ENCODE measurements around the gene SEMA6B. TPM values are rescaled to one million over a fixed set of nuclear protein-coding genes. Genes with fewer than 3 reads are reported as not detected.

The SEMA6B gene
- total and polyA plus RNA-seq, 2 experiments from 2014 or later: 0.50 to 3.2 TPM

GRCh38 chr19:4507150-4507452, 52.4 kb downstream of the SEMA6B start:
- Histone ChIP-seq H3K9me3 (ENCODE audit: low read depth) (no peaks in the 10 kb centered on the region), H2AFZ (no peak overlapping the region), H3K9me2 (replicated peaks; ENCODE audit: insufficient read depth) (no peaks in the 10 kb centered on the region), H3K79me2 (no peaks in the 10 kb centered on the region), H3K4me1 (ENCODE audit: insufficient read depth) (no peaks in the 10 kb centered on the region), H3K36me3 (replicated peaks; ENCODE audit: insufficient read depth, low read depth) (no peaks in the 10 kb centered on the region), H3K27ac (no peak overlapping the region), H3K27me3 (no peaks in the 10 kb centered on the region), H3K4me3 (no peak overlapping the region), H4K20me1 (ENCODE audit: insufficient read depth, poor library complexity, severe bottlenecking) (no peaks in the 10 kb centered on the region), H3K4me2 (no peak overlapping the region)
- TF ChIP-seq CTCF (IDR thresholded peaks at IDR 0.05; ENCODE audit: poor library complexity) (no peak), EZH2phosphoT487 (IDR thresholded peaks at IDR 0.05; ENCODE audit: low read depth, severe bottlenecking, unreplicated experiment) (no peak), EZH2 (IDR thresholded peaks at IDR 0.05; ENCODE audit: borderline replicate concordance) (no peak)
- 92% methylated on average over 12 of the region's 12 CpGs for WGBS (ENCODE audit: low lambda C conversion rate, missing lambda C conversion rate)
- no peak for DNase-seq (ENCODE audit: low spot score)

GRCh38 chr19:4506449-4507149, 52.9 kb downstream of the SEMA6B start:
- Histone ChIP-seq H3K79me2 (no peaks in the 10 kb centered on the region), H3K36me3 (replicated peaks; ENCODE audit: insufficient read depth, low read depth) (no peaks in the 10 kb centered on the region), H3K9me2 (replicated peaks; ENCODE audit: insufficient read depth) (no peaks in the 10 kb centered on the region), H3K4me2 (no peak overlapping the region), H3K27me3 (no peaks in the 10 kb centered on the region), H3K9me3 (ENCODE audit: low read depth) (no peaks in the 10 kb centered on the region), H3K4me1 (ENCODE audit: insufficient read depth) (no peaks in the 10 kb centered on the region), H3K4me3 (no peak overlapping the region), H2AFZ (no peak overlapping the region), H4K20me1 (ENCODE audit: insufficient read depth, poor library complexity, severe bottlenecking) (no peaks in the 10 kb centered on the region), H3K27ac (no peak overlapping the region)
- no peak for TF ChIP-seq EZH2 (IDR thresholded peaks at IDR 0.05; ENCODE audit: borderline replicate concordance)
- TF ChIP-seq CTCF (IDR thresholded peaks at IDR 0.05; ENCODE audit: poor library complexity): no peak
- no peak for TF ChIP-seq EZH2phosphoT487 (IDR thresholded peaks at IDR 0.05; ENCODE audit: low read depth, severe bottlenecking, unreplicated experiment)
- no peak for DNase-seq (ENCODE audit: low spot score)
- WGBS (ENCODE audit: low lambda C conversion rate, missing lambda C conversion rate): 89% methylated on average over 17 of the region's 17 CpGs

- H4K20me1 ChIP-seq (ENCODE audit: insufficient read depth, poor library complexity, severe bottlenecking): no peaks in the 10 kb centered on the region
- no peaks in the 10 kb centered on the region for H3K79me2 ChIP-seq
- no peak overlapping the region for H2AFZ ChIP-seq
- H3K4me1 ChIP-seq (ENCODE audit: insufficient read depth): no peaks in the 10 kb centered on the region
- no peak overlapping the region for H3K27ac ChIP-seq
- H3K9me3 ChIP-seq (ENCODE audit: low read depth): no peaks in the 10 kb centered on the region
- no peak overlapping the region for H3K4me2 ChIP-seq
- no peaks in the 10 kb centered on the region for H3K9me2 ChIP-seq (replicated peaks; ENCODE audit: insufficient read depth)
- H3K4me3 ChIP-seq: no peak overlapping the region
- no peak for DNase-seq (ENCODE audit: low spot score)
- no peaks in the 10 kb centered on the region for H3K27me3 ChIP-seq
- no peak for TF ChIP-seq EZH2 (IDR thresholded peaks at IDR 0.05; ENCODE audit: borderline replicate concordance)
- TF ChIP-seq CTCF (IDR thresholded peaks at IDR 0.05; ENCODE audit: poor library complexity): no peak
- no peak for TF ChIP-seq EZH2phosphoT487 (IDR thresholded peaks at IDR 0.05; ENCODE audit: low read depth, severe bottlenecking, unreplicated experiment)
- H3K36me3 ChIP-seq (replicated peaks; ENCODE audit: insufficient read depth, low read depth): no peaks in the 10 kb centered on the region
- WGBS (ENCODE audit: low lambda C conversion rate, missing lambda C conversion rate): 96% methylated on average over 33 of the region's 34 CpGs
Measured at GRCh38 chr19:4505570-4506448, 53.7 kb downstream of the SEMA6B start.

Data from hepatocyte (in vitro differentiated cells).